ENCODE measurements around the gene IL22RA2. TPM values are rescaled to one million over a fixed set of nuclear protein-coding genes. Genes with fewer than 3 reads are reported as not detected.

IL22RA2 gene
- total RNA-seq, 1 donor from 2014 or later, result not detected

GRCh38 chr6:137116807-137117206 lies 56.6 kb downstream of the IL22RA2 start:
- FAIRE-seq (no peak), DNase-seq (ENCODE audit: low read depth) (no peak)
- H3K4me1 Mint-ChIP-seq (ENCODE audit: low read depth, unreplicated experiment), result peaks cover 4% of the 10 kb centered on the region

DNA sequence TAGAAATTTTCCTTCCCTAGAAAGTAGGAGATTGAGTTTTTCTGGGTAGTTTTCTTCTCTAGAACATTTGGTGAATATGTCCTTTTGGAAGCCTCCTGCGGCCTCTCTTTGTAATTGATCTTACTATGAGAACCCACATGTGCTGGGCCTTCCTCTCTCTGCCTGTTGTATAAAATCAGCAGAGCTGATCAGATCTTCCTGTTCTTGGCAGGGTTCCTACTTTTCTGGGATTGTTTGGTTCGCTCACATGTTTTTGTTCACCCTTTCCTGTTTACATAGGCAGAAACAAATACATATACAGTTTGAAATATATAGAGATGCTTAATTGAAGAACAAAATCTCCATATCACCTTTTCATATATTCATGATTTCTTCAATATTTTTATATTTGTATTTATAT lies 57.8 kb downstream of the IL22RA2 start:
- no peaks in the 10 kb centered on the region for H3K27me3 ChIP-seq (ENCODE audit: insufficient read depth, low read length)
- no peaks in the 10 kb centered on the region for H4K20me1 ChIP-seq (ENCODE audit: insufficient read depth, low read length)
- no peaks in the 10 kb centered on the region for H3K79me2 ChIP-seq (ENCODE audit: insufficient read depth, low read length)
- Mint-ChIP-seq H3K4me3 (ENCODE audit: unreplicated experiment) (no peak overlapping the region), H3K27me3 (ENCODE audit: low read depth, unreplicated experiment) (no peaks in the 10 kb centered on the region), H3K4me1 (ENCODE audit: low read depth, unreplicated experiment) (peaks cover 4% of the 10 kb centered on the region), H3K9me3 (ENCODE audit: unreplicated experiment) (peaks cover 9% of the 10 kb centered on the region), H3K36me3 (ENCODE audit: low read depth, unreplicated experiment) (peaks cover 2% of the 10 kb centered on the region), H3K27ac (ENCODE audit: unreplicated experiment) (no peak overlapping the region)
- TF ChIP-seq EZH2 (IDR thresholded peaks at IDR 0.05; ENCODE audit: insufficient read depth, low read length) (no peak), CTCF (IDR thresholded peaks at IDR 0.05; ENCODE audit: insufficient read depth, low read depth, low read length) (no peak)
- FAIRE-seq (no peak), DNase-seq (ENCODE audit: low read depth) (no peak)
- no peak overlapping the region for H3K4me2 ChIP-seq (ENCODE audit: low read length)
- no peak overlapping the region for H2AFZ ChIP-seq (ENCODE audit: low read depth, low read length)
- peaks cover 3% of the 10 kb centered on the region for H3K9me3 ChIP-seq (ENCODE audit: insufficient read depth, low read depth, low read length)
- H3K27ac ChIP-seq (ENCODE audit: low read depth, low read length), result no peak overlapping the region
- no peak overlapping the region for H3K9ac ChIP-seq (ENCODE audit: low read length)
- H3K4me1 ChIP-seq (ENCODE audit: insufficient read depth, low read length), result no peaks in the 10 kb centered on the region
- no peak overlapping the region for H3K4me3 ChIP-seq (ENCODE audit: insufficient read depth, low read depth, low read length)
- no peaks in the 10 kb centered on the region for H3K36me3 ChIP-seq (ENCODE audit: insufficient read depth, low read length)

More at GRCh38 chr6:137116807-137117206, 56.6 kb downstream of the IL22RA2 start:
- H3K36me3 Mint-ChIP-seq (ENCODE audit: low read depth, unreplicated experiment), result peaks cover 5% of the 10 kb centered on the region
- no peak overlapping the region for H3K9ac ChIP-seq (ENCODE audit: low read length)
- no peak overlapping the region for H3K4me2 ChIP-seq (ENCODE audit: low read length)
- no peaks in the 10 kb centered on the region for H4K20me1 ChIP-seq (ENCODE audit: insufficient read depth, low read length)
- no peak overlapping the region for H3K27ac ChIP-seq (ENCODE audit: low read depth, low read length)
- no peak for TF ChIP-seq CTCF (IDR thresholded peaks at IDR 0.05; ENCODE audit: insufficient read depth, low read depth, low read length)
- no peak for TF ChIP-seq EZH2 (IDR thresholded peaks at IDR 0.05; ENCODE audit: insufficient read depth, low read length)
- H3K4me3 ChIP-seq (ENCODE audit: insufficient read depth, low read depth, low read length), result no peak overlapping the region
- no peaks in the 10 kb centered on the region for H3K4me1 ChIP-seq (ENCODE audit: insufficient read depth, low read length)
- peaks cover 9% of the 10 kb centered on the region for H3K9me3 Mint-ChIP-seq (ENCODE audit: unreplicated experiment)
- H3K27ac Mint-ChIP-seq (ENCODE audit: unreplicated experiment), result no peak overlapping the region
- no peaks in the 10 kb centered on the region for H3K36me3 ChIP-seq (ENCODE audit: insufficient read depth, low read length)
- H3K4me3 Mint-ChIP-seq (ENCODE audit: unreplicated experiment), result no peak overlapping the region
- no peaks in the 10 kb centered on the region for H3K79me2 ChIP-seq (ENCODE audit: insufficient read depth, low read length)
- H2AFZ ChIP-seq (ENCODE audit: low read depth, low read length), result no peak overlapping the region
- peaks cover 3% of the 10 kb centered on the region for H3K9me3 ChIP-seq (ENCODE audit: insufficient read depth, low read depth, low read length)
- no peaks in the 10 kb centered on the region for H3K27me3 Mint-ChIP-seq (ENCODE audit: low read depth, unreplicated experiment)
- H3K27me3 ChIP-seq (ENCODE audit: insufficient read depth, low read length), result no peaks in the 10 kb centered on the region

GRCh38 chr6:137112067-137112355 lies 61.4 kb downstream of the IL22RA2 start:
- TF ChIP-seq CTCF (IDR thresholded peaks at IDR 0.05; ENCODE audit: insufficient read depth, low read depth, low read length) (no peak), EZH2 (IDR thresholded peaks at IDR 0.05; ENCODE audit: insufficient read depth, low read length) (no peak)
- Mint-ChIP-seq H3K27ac (ENCODE audit: unreplicated experiment) (peak overlapping the region; percentile 1), H3K9me3 (ENCODE audit: unreplicated experiment) (peaks cover 8% of the 10 kb centered on the region), H3K4me1 (ENCODE audit: low read depth, unreplicated experiment) (peaks cover 4% of the 10 kb centered on the region), H3K4me3 (ENCODE audit: unreplicated experiment) (no peak overlapping the region), H3K27me3 (ENCODE audit: low read depth, unreplicated experiment) (no peaks in the 10 kb centered on the region), H3K36me3 (ENCODE audit: low read depth, unreplicated experiment) (no peaks in the 10 kb centered on the region)
- FAIRE-seq (no peak), DNase-seq (ENCODE audit: low read depth) (peak; percentile 33)
- Histone ChIP-seq H3K27ac (ENCODE audit: low read depth, low read length) (no peak overlapping the region), H3K9me3 (ENCODE audit: insufficient read depth, low read depth, low read length) (no peaks in the 10 kb centered on the region), H3K79me2 (ENCODE audit: insufficient read depth, low read length) (no peaks in the 10 kb centered on the region), H3K4me3 (ENCODE audit: insufficient read depth, low read depth, low read length) (no peak overlapping the region), H3K4me1 (ENCODE audit: insufficient read depth, low read length) (no peaks in the 10 kb centered on the region), H2AFZ (ENCODE audit: low read depth, low read length) (no peak overlapping the region), H3K9ac (ENCODE audit: low read length) (no peak overlapping the region), H3K27me3 (ENCODE audit: insufficient read depth, low read length) (no peaks in the 10 kb centered on the region), H4K20me1 (ENCODE audit: insufficient read depth, low read length) (no peaks in the 10 kb centered on the region), H3K4me2 (ENCODE audit: low read length) (no peak overlapping the region), H3K36me3 (ENCODE audit: insufficient read depth, low read length) (no peaks in the 10 kb centered on the region)

All from astrocyte (in vitro differentiated cells and primary cell).